ENCODE data around the gene FANCG. TPM values are rescaled to one million over a fixed set of nuclear protein-coding genes. Genes with fewer than 3 reads are reported as not detected.

FANCG gene
- total RNA-seq, 4 donors from 2014 or later: 2.2 to 9.4 (median 4.3) TPM

DNA sequence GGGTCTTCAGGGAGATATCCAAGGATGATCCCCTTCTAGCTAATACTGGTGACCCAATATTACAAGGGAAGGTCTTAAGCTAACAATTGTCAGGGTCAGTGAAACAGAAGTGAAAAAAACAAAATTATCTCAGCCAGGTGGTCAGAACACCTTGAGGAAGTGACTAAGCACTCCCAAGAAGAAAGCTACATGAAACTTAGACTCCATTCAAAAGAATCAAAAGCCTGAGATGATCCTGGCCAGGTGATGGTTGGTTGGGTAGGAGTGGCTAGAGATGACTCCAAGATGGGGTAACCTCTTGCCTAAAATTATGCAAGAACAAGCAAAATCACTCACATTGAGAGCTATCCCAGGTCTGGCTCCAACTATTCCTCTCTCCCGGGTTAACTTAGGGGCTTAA, 12.7 kb downstream of the FANCG start:
- H3K4me1 ChIP-seq: peaks cover 33 to 45% (median 42%) of the 10 kb centered on the region in 4 donors
- peaks cover 60 to 63% (median 62%) of the 10 kb centered on the region in 4 donors for H3K36me3 ChIP-seq
- intact Hi-C loops (cut with DNase I): no loop called here
- H3K27me3 ChIP-seq: no peaks in the 10 kb centered on the region
- H3K9me3 ChIP-seq: no peaks in the 10 kb centered on the region
- DNase-seq (ENCODE audit: extremely low spot score): no peak
- WGBS: 79% methylated on average over 1 of the region's 1 CpG
- H3K4me3 ChIP-seq: no peak overlapping the region
- no peak overlapping the region for H3K27ac ChIP-seq (replicated peaks in 1 of 4)
- TF ChIP-seq EP300 (IDR thresholded peaks at IDR 0.05) (no peak), POLR2A (IDR thresholded peaks at IDR 0.05; ENCODE audit: low read depth) (no peak), POLR2AphosphoS5 (IDR thresholded peaks at IDR 0.05) (no peak)
- TF ChIP-seq, protein P1, sequence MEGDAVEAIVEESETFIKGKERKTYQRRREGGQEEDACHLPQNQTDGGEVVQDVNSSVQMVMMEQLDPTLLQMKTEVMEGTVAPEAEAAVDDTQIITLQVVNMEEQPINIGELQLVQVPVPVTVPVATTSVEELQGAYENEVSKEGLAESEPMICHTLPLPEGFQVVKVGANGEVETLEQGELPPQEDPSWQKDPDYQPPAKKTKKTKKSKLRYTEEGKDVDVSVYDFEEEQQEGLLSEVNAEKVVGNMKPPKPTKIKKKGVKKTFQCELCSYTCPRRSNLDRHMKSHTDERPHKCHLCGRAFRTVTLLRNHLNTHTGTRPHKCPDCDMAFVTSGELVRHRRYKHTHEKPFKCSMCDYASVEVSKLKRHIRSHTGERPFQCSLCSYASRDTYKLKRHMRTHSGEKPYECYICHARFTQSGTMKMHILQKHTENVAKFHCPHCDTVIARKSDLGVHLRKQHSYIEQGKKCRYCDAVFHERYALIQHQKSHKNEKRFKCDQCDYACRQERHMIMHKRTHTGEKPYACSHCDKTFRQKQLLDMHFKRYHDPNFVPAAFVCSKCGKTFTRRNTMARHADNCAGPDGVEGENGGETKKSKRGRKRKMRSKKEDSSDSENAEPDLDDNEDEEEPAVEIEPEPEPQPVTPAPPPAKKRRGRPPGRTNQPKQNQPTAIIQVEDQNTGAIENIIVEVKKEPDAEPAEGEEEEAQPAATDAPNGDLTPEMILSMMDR (IDR thresholded peaks at IDR 0.05): no peak

DNA sequence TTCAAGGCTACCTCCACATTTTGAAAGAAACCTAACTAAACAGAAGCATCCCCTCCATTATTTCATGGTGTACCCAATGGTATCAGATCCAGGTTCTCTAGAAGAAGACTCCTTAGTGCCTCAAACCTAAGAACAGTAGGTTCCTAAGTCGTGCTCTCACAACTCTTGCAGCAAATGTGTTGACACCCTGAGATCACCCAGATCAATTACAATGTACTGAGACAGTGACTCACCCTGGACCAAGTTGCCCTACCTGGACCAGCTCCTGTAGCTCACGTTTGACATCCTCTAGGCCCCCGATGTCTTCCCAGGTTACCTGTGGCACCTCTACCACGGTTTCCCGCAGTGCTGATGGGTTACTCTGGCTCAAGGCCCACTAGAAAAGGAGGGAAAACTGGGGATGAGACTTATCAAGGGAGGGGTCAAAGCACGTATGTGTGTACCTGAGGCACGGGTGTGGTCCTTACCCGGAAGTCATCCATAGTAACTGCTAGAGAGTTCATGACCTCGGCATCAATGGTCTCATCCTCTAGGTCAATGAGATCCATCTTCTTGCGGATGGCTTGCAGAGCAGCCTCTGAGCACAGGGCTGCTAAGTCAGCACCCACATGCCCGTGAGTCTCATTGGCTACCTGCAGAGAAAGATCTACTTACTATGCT, 19.1 kb downstream of the FANCG start:
- Histone ChIP-seq H3K4me3 (no peak overlapping the region), H3K36me3 (peaks cover 99 to 100% (median 99%) of the 10 kb centered on the region in 4 donors), H3K27me3 (no peaks in the 10 kb centered on the region), H3K9me3 (no peaks in the 10 kb centered on the region), H3K27ac (replicated peaks in 1 of 4) (no peak overlapping the region), H3K4me1 (no peaks in the 10 kb centered on the region)
- no peak for DNase-seq (ENCODE audit: extremely low spot score)
- TF ChIP-seq POLR2AphosphoS5 (IDR thresholded peaks at IDR 0.05) (no peak), EP300 (IDR thresholded peaks at IDR 0.05) (no peak), POLR2A (IDR thresholded peaks at IDR 0.05; ENCODE audit: low read depth) (no peak)
- TF ChIP-seq, protein P1 (IDR thresholded peaks at IDR 0.05): no peak
- 91% methylated on average over 9 of the region's 11 CpGs for WGBS
- intact Hi-C loops (cut with DNase I): no loop called here

DNA sequence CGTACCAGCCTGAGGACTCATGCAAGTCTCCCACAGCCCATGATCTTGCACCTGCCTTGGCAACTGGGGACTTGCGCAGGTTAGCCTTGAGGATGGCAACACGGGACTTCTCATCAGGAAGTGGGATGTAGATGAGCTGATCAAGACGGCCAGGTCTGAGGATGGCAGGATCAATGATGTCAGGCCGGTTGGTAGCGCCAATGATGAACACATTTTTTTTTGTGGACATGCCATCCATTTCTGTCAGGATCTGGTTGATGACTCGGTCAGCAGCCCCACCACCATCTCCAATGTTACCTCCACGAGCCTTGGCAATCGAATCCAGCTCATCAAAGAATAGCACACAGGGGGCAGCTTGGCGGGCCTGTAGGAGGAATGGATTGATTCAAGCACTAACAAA, 20.3 kb downstream of the FANCG start:
- 94% methylated on average over 6 of the region's 10 CpGs for WGBS
- H3K36me3 ChIP-seq: peaks cover 92 to 100% (median 98%) of the 10 kb centered on the region in 4 donors

DNA sequence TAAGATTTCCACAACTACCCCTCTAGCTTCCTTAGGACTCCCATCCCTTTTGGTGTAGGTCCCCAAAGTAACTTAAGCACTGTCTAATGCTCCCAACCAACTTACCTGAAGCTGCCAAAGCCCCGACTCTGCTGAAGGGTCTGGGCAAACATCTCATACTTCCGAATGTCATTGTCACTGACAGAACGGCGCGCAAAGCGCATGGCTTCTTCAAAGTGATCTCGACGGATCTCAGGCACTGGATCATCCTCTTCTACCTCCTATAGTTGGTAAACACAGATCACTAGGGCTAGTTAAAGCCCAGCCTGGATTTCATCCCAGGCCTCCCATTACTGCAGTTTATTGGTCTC, 22.5 kb downstream of the FANCG start:
- Histone ChIP-seq H3K27ac (replicated peaks in 1 of 4) (no peak overlapping the region), H3K9me3 (no peaks in the 10 kb centered on the region), H3K36me3 (peaks cover 74 to 99% (median 90%) of the 10 kb centered on the region in 4 donors), H3K4me3 (no peak overlapping the region), H3K27me3 (no peaks in the 10 kb centered on the region), H3K4me1 (no peaks in the 10 kb centered on the region)
- 94% methylated on average over 5 of the region's 8 CpGs for WGBS
- intact Hi-C loops (cut with DNase I): no loop called here
- no peak for DNase-seq (ENCODE audit: extremely low spot score)
- no peak for TF ChIP-seq POLR2AphosphoS5 (IDR thresholded peaks at IDR 0.05)
- TF ChIP-seq, protein P1 (IDR thresholded peaks at IDR 0.05): no peak
- TF ChIP-seq EP300 (IDR thresholded peaks at IDR 0.05): no peak

More for the DNA sequence above, 20.3 kb downstream of the FANCG start:
- TF ChIP-seq POLR2A (IDR thresholded peaks at IDR 0.05; ENCODE audit: low read depth): no peak
- no peak for TF ChIP-seq EP300 (IDR thresholded peaks at IDR 0.05)
- TF ChIP-seq, protein P1 (IDR thresholded peaks at IDR 0.05): no peak
- no peak for TF ChIP-seq POLR2AphosphoS5 (IDR thresholded peaks at IDR 0.05)
- no peaks in the 10 kb centered on the region for H3K27me3 ChIP-seq
- DNase-seq (ENCODE audit: extremely low spot score): no peak
- H3K4me1 ChIP-seq: no peaks in the 10 kb centered on the region
- H3K27ac ChIP-seq (replicated peaks in 1 of 4): no peak overlapping the region
- H3K4me3 ChIP-seq: no peak overlapping the region
- intact Hi-C loops (cut with DNase I): no loop called here
- no peaks in the 10 kb centered on the region for H3K9me3 ChIP-seq
